Right forelimb (tissue), 1 donor: ENCODE data around the gene AKAP13.

Experiments used
- DNase-seq: peaks from one replicate; pipeline ENCODE4 v3.0.0-alpha.2; 2018

AKAP13 gene

GRCh38 chr15:85607842-85608241, 227.4 kb downstream of the AKAP13 start:
- no peak for DNase-seq

- no peak for DNase-seq
These were observed 229.1 kb downstream of the AKAP13 start for GRCh38 chr15:85609492-85609891.

GRCh38 chr15:85611361-85611760, 231.0 kb downstream of the AKAP13 start:
- DNase-seq: no peak

GRCh38 chr15:85614059-85614458, 233.7 kb downstream of the AKAP13 start:
- DNase-seq: no peak

GRCh38 chr15:85615930-85616329, 235.5 kb downstream of the AKAP13 start:
- DNase-seq: no peak

- no peak for DNase-seq
These were observed 236.2 kb downstream of the AKAP13 start for GRCh38 chr15:85616549-85617110.

GRCh38 chr15:85618228-85618505, 237.8 kb downstream of the AKAP13 start:
- no peak for DNase-seq

GRCh38 chr15:85618956-85619491, 238.6 kb downstream of the AKAP13 start:
- DNase-seq: peak; percentile 84

- DNase-seq: peak; percentile 54
These were observed 239.7 kb downstream of the AKAP13 start for GRCh38 chr15:85619992-85620689.

- DNase-seq: no peak
These were observed 240.3 kb downstream of the AKAP13 start for GRCh38 chr15:85620690-85621049.

GRCh38 chr15:85621094-85621493, 240.7 kb downstream of the AKAP13 start:
- no peak for DNase-seq

- peak; percentile 49 for DNase-seq
These were observed 241.9 kb downstream of the AKAP13 start for GRCh38 chr15:85622221-85622831.

GRCh38 chr15:85623315-85624049, 243.1 kb downstream of the AKAP13 start:
- DNase-seq: no peak

- DNase-seq: peak; percentile 53
These were observed 243.9 kb downstream of the AKAP13 start for GRCh38 chr15:85624291-85624801.

- DNase-seq: no peak
These were observed 244.9 kb downstream of the AKAP13 start for GRCh38 chr15:85625166-85625830.

GRCh38 chr15:85625856-85626255, 245.5 kb downstream of the AKAP13 start:
- DNase-seq: no peak

- no peak for DNase-seq
These were observed 247.0 kb downstream of the AKAP13 start for GRCh38 chr15:85627213-85627935.

GRCh38 chr15:85630311-85630710, 249.9 kb downstream of the AKAP13 start:
- DNase-seq: no peak

- DNase-seq: no peak
These were observed 250.6 kb downstream of the AKAP13 start for GRCh38 chr15:85631018-85631417.

GRCh38 chr15:85632014-85632413, 251.6 kb downstream of the AKAP13 start:
- no peak for DNase-seq

GRCh38 chr15:85633859-85634258, 253.5 kb downstream of the AKAP13 start:
- DNase-seq: no peak

GRCh38 chr15:85636351-85636750, 255.9 kb downstream of the AKAP13 start:
- DNase-seq: no peak
